RWPE2 (cell line): ENCODE measurements around the gene CPEB4.
A peak's percentile ranks its signal among the peaks of the same experiment; 100 is the strongest.

Experiments
- ATAC-seq: fragments of 200-7000 bp; cut with Tn5 transposase; 3 replicates; pipeline ENCODE4 v1.9.1; 2021; ENCODE audit warnings: low read depth
- DNase-seq: peaks from one replicate; pipeline ENCODE4 v3.0.0-alpha.2; 2020; ENCODE audit warnings: low spot score
- H3K27ac ChIP-seq: fragments of 450-650 bp; 2 replicates; pipeline ENCODE4 v1.5.1; 2017; ENCODE audit warnings: mild to moderate bottlenecking; ENCODE audit not compliant: poor library complexity, severe bottlenecking
- H3K27me3 ChIP-seq: fragments of 250-450 bp; sonication (Bioruptor Pico); 2 replicates; pipeline ENCODE4 v1.5.1; 2021; ENCODE audit warnings: mild to moderate bottlenecking, moderate library complexity; ENCODE audit not compliant: insufficient read depth, poor library complexity, severe bottlenecking
- H3K36me3 ChIP-seq: fragments of 250-450 bp; sonication (Bioruptor Pico); 2 replicates; pipeline ENCODE4 v1.5.1; 2020; ENCODE audit warnings: low read depth, mild to moderate bottlenecking, moderate library complexity
- H3K4me1 ChIP-seq: fragments of 250-450 bp; sonication (Bioruptor Pico); 2 replicates; pipeline ENCODE4 v1.5.1; 2021; ENCODE audit warnings: mild to moderate bottlenecking, moderate library complexity; ENCODE audit not compliant: insufficient read depth, poor library complexity, severe bottlenecking
- H3K4me3 ChIP-seq: fragments of 250-450 bp; sonication (Bioruptor Pico); 2 replicates; pipeline ENCODE4 v1.5.1; 2021; ENCODE audit warnings: mild to moderate bottlenecking, moderate library complexity; ENCODE audit not compliant: severe bottlenecking
- H3K9me3 ChIP-seq: fragments of 250-450 bp; sonication (Bioruptor Pico); 2 replicates; pipeline ENCODE4 v1.5.1; 2021; ENCODE audit warnings: mild to moderate bottlenecking, moderate library complexity; ENCODE audit not compliant: severe bottlenecking
- TF ChIP-seq, protein P1 (sequence below): fragments of 450-650 bp; IDR thresholded peaks from one replicate; pipeline ENCODE4 v1.5.1; 2017; ENCODE audit warnings: mild to moderate bottlenecking, moderate library complexity; ENCODE audit not compliant: poor library complexity, severe bottlenecking

The CPEB4 gene

DNA sequence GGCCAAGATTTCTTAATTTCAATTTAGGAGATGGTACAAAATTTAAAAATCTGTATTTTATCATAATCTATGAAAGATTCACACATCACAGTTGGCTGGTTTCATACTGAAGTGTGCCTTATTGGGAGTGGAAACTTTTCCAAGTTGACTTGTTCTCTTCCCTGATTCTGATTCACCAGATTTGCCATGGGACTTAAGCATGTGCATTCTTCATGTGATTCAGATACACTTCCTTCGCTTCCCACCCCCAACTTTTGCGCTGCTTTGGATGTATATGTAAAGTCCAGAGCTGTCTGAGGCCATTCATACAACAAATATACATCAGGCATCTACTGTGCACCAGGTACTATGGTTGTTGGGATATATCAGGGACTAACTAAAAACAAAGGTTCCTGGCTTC lies 34.4 kb downstream of the CPEB4 start:
- ATAC-seq, result no peak
- H3K4me1 ChIP-seq, result peaks cover 21% of the 10 kb centered on the region
- H3K27ac ChIP-seq, result no peak overlapping the region
- no peaks in the 10 kb centered on the region for H3K9me3 ChIP-seq
- no peaks in the 10 kb centered on the region for H3K27me3 ChIP-seq
- H3K4me3 ChIP-seq, result no peak overlapping the region
- TF ChIP-seq, protein P1, sequence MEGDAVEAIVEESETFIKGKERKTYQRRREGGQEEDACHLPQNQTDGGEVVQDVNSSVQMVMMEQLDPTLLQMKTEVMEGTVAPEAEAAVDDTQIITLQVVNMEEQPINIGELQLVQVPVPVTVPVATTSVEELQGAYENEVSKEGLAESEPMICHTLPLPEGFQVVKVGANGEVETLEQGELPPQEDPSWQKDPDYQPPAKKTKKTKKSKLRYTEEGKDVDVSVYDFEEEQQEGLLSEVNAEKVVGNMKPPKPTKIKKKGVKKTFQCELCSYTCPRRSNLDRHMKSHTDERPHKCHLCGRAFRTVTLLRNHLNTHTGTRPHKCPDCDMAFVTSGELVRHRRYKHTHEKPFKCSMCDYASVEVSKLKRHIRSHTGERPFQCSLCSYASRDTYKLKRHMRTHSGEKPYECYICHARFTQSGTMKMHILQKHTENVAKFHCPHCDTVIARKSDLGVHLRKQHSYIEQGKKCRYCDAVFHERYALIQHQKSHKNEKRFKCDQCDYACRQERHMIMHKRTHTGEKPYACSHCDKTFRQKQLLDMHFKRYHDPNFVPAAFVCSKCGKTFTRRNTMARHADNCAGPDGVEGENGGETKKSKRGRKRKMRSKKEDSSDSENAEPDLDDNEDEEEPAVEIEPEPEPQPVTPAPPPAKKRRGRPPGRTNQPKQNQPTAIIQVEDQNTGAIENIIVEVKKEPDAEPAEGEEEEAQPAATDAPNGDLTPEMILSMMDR, result no peak
- no peaks in the 10 kb centered on the region for H3K36me3 ChIP-seq
- no peak for DNase-seq

DNA sequence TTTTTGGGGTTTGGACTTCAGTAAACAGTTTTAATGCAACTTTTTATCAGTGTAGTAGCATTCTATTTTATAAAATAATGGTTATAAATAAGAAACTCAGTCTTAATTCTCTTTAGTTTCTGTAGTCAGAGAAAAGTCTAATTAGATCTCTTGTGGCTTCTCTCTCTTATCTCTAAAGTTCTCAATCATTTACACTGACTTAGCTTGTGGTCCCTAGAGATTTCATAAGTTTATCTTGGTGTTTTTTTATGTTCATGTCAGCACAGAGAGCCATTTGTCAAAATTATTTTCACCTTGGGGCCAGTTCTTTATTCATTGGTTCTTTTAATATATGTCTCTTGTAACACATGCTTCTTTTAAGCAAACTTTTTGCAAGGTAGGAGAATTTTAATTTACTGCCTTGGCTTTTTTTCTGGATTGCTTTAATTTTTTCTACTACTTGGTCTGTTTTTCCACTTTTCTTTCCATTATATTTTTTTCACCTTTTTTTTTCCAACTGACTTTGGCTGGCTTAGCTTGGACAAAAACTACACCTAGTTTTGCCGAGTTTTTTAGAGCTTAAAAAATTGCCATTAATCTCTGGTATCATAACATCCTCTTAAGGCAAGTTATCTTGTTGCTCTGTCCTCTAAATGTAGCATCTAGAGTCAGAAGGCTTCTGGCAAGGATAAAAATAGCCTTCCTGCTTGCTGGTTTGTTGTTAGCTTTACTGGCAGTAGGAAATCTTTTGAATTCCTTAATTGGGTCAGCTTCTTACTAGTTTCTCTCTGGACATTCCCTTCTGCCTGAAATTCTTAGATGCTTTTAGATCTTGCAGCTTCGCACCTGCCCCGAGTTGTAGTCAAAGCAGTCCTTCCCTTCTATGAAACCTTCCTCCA lies 35.3 kb downstream of the CPEB4 start:
- Histone ChIP-seq H3K36me3 (no peaks in the 10 kb centered on the region), H3K27me3 (no peaks in the 10 kb centered on the region), H3K4me3 (no peak overlapping the region), H3K27ac (no peak overlapping the region), H3K9me3 (no peaks in the 10 kb centered on the region), H3K4me1 (peaks cover 21% of the 10 kb centered on the region)
- TF ChIP-seq, protein P1, result no peak
- no peak for DNase-seq
- ATAC-seq, result no peak

DNA sequence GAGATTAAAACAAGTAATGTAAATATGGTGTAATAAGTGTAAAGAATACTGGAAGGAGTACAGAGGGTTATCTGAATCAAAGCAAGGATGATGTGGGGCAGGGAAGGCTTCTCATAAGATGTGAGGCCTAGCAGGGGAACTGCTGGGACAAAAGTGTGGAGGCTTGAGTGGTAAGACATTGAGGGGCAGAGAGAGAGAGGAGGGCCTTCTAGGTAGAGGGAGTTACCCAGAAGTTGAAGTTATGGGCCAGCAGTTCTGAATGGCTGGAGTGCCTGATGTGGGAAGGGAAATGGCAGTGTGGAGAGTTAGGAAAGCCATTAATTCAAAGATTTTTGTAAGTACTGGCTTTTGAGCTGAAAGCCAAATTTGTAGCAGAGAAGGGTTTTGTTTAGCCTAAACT lies 36.8 kb downstream of the CPEB4 start:
- no peaks in the 10 kb centered on the region for H3K27me3 ChIP-seq
- H3K36me3 ChIP-seq, result no peaks in the 10 kb centered on the region
- TF ChIP-seq, protein P1, result no peak
- H3K9me3 ChIP-seq, result no peaks in the 10 kb centered on the region
- ATAC-seq (no peak), DNase-seq (no peak)
- no peak overlapping the region for H3K4me3 ChIP-seq
- H3K4me1 ChIP-seq, result peaks cover 8% of the 10 kb centered on the region
- no peak overlapping the region for H3K27ac ChIP-seq

DNA sequence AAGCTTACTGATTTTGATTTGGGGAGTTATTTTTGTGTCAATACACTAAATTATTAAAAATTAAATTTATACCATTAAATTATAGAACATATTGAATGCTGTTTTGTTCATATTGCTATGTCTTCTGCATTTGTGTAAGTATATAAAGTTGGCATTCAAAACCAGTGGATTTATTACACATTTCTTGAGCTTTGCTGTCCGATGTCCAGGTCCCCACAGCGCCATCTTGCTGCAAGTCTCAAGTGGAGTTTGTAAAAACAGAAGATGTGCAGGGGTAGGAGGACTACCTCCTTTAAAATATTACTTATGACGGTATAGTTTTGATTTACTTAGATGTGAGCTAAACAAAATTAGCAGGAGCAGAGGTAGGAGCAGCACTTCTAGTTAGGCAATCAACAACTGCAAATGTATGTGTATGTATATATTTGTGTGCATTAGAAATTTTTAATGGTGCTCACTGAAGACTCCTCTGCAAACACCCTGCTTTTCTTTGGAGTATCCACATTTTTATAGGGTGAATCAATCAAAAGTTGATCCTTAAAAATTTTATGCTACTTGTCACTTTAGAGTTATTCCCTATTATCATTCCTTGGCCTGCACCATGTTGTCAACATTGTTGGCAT lies 37.4 kb downstream of the CPEB4 start:
- Histone ChIP-seq H3K9me3 (no peaks in the 10 kb centered on the region), H3K27me3 (no peaks in the 10 kb centered on the region), H3K36me3 (no peaks in the 10 kb centered on the region), H3K4me1 (peaks cover 4% of the 10 kb centered on the region), H3K4me3 (no peak overlapping the region), H3K27ac (no peak overlapping the region)
- ATAC-seq (no peak), DNase-seq (no peak)
- TF ChIP-seq, protein P1, result peak; percentile 86

DNA sequence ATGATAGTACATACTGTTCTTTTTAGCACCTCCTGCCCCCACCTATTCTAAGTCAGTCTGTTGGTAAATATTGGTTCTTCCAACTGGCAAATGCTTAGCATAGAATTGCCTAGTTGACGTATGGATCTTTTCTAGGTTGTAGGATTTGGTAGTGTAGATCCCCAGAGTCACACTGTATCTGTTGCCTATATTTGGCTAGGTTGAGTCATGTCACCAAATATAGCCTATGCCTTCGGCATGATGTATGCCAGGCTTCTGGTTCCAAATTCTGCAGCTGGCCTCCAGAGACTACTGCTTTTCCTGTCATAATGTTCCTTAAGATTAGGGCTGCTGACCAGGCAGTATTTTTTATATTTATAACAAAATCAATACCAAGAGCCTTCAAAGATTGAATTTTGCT lies 38.2 kb downstream of the CPEB4 start:
- H3K4me1 ChIP-seq, result peaks cover 4% of the 10 kb centered on the region
- no peaks in the 10 kb centered on the region for H3K36me3 ChIP-seq
- H3K9me3 ChIP-seq, result no peaks in the 10 kb centered on the region
- no peak overlapping the region for H3K27ac ChIP-seq
- ATAC-seq (no peak), DNase-seq (no peak)
- H3K4me3 ChIP-seq, result no peak overlapping the region
- no peaks in the 10 kb centered on the region for H3K27me3 ChIP-seq
- TF ChIP-seq, protein P1, result no peak
